ENCODE results near the gene STARD4.

The STARD4 gene

GRCh38 chr5:111469903-111470302 lies 42.4 kb downstream of the STARD4 start:
- DNase-seq (ENCODE audit: low spot score) = no peak

GRCh38 chr5:111469293-111469896 lies 42.9 kb downstream of the STARD4 start:
- DNase-seq (ENCODE audit: low spot score) = no peak

- no peak for DNase-seq (ENCODE audit: low spot score)
Observed at GRCh38 chr5:111463311-111463710, 49.0 kb downstream of the STARD4 start.

- no peak for DNase-seq (ENCODE audit: low spot score)
Observed at GRCh38 chr5:111461934-111462333, 50.4 kb downstream of the STARD4 start.

GRCh38 chr5:111461255-111461671 lies 51.1 kb downstream of the STARD4 start:
- peak; percentile 8 for DNase-seq (ENCODE audit: low spot score)

DNA sequence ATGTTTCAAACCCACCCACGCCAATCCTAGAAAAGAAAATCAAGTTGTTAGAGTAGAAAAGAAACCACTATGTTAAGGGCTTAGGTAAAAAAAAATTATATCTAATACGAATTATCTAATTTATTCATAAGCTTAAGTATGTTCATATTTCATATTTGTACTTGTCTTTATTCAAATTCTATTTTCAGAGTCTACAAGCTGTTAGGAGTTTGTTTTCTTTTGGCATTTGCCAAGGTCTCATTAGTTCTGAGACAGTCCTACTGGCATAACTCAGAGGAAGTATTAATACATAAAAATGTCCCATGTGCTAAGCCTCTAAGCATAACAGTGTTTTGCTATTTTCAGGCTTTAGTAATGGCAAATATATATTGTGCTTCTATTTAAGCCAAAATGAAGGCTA lies 57.6 kb downstream of the STARD4 start:
- no peak for DNase-seq (ENCODE audit: low spot score)

DNA sequence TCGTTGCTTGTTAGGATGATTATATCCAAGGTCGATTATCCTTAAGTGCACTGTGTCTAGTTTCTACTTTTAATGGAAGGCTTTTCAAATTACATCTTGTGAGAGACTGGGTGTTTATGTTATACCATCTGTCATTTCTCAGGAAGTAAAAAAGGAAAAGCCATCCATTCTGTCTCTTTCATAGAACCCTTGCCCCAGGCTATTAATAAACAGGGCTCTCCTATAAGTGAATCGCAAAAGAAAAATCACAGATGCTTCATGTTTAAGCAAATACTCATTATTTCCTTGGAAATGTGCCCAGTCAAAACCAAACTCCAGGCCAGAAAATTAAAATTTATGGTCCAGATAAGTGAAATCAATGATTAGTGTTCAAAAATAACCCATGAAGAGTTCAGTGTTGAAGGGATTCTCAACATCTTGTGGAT lies 58.1 kb downstream of the STARD4 start:
- no peak for DNase-seq (ENCODE audit: low spot score)

DNA sequence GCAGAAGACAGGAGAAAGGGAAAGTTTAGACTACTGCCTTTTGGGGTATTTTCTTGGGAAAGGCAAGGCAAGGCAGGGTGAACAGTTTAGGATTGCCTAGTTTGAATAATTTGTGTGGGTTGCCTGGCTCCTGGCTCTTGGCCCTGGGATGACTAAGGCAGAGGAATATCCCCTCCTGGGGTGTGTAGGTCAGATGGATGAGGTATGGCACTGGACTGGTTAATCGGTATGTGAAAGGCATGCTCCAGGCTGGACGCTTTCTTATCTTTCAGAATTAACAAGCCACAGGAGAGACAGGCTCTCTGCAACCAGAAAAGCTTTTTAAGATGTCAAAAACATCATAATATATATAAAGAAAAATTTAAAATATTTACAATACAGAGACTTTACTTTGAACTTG lies 58.6 kb downstream of the STARD4 start:
- DNase-seq (ENCODE audit: low spot score) = no peak

- no peak for DNase-seq (ENCODE audit: low spot score)
Observed at GRCh38 chr5:111453295-111453694, 59.0 kb downstream of the STARD4 start.

- no peak for DNase-seq (ENCODE audit: low spot score)
Observed at GRCh38 chr5:111447822-111448221, 64.5 kb downstream of the STARD4 start.

GRCh38 chr5:111447099-111447498 lies 65.2 kb downstream of the STARD4 start:
- DNase-seq (ENCODE audit: low spot score) = no peak

All from RKO (cell line).